Activated naive CD4-positive, alpha-beta T cell (primary cell): ENCODE data around the gene OASL.
A peak's percentile ranks its signal among the peaks of the same experiment; 100 is the strongest.
"Not testable (repeated sequence)": the region's sequence is repeated elsewhere in the genome, so short reads cannot be mapped to it uniquely, and the experiment has no call there.

Experiments used
- DNase-seq, 4 experiments: peaks; one replicate each; lab custom pipeline; 2025; lab: John Stamatoyannopoulos, UW

Gene OASL

DNA sequence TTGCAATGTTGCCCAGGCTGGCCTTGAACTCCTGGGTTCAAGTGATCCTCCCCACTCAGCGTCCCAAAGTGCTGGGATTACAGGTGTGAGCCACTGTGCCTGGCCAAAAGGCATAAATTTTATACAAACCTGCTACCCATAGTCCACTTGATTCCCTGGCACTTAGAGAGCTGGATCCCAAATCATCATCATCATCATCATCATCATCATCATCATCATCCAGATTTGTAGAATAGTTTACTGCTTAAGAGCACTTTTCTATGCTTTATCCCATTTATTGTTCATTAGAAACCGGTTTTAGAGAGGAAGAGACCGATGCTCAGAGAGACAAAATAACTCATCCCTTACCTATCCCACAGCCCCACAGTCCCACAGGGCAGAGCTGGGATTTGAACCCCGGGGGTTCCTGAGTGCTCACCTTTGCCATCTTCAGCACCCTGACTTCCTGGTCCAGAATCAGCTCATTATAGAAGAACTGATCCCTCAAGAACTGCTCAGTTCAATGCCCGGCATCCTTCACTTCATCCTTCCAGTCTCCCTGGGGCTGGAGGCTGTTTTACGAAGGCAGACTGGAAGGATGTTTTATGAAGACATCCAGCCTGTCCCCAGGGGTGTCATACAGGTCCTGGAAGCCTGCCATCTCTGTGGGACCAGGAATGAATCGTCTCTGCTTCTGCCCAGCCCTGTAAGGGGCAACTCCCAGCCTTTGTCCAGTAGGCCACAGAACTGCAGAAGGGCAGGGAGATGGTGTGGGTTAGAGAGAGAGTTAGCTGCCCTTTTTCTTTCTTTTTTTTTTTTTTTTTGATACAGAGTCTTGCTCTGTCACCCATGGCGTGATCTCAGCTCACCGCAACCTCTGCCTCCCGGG, 20.2 kb upstream of the OASL start:
- DNase-seq = no peak

- DNase-seq = no peak
Observed at GRCh38 chr12:121057794-121058193, 18.7 kb upstream of the OASL start.

DNA sequence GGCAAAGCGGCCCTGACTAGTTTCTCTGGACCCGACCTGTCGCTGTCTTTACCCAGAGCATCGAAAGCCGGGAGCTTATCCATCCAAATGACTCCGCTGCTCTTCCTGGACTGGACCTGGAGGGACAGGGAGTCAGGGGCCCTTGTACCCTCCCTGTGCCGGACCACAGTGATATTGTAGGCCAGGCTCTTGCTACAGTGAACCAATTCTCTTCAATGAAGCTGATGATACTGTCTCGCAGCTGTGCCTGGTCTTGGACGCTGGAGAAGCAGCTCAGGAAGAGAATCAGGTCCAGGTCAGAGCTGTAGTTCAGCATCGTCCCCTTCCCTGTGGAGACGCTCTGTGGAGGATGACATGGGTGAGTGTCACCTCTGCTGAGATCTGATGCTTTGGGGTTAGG, 14.7 kb upstream of the OASL start:
- DNase-seq = no peak

GRCh38 chr12:121050725-121051124, 11.7 kb upstream of the OASL start:
- DNase-seq = no peak

DNA sequence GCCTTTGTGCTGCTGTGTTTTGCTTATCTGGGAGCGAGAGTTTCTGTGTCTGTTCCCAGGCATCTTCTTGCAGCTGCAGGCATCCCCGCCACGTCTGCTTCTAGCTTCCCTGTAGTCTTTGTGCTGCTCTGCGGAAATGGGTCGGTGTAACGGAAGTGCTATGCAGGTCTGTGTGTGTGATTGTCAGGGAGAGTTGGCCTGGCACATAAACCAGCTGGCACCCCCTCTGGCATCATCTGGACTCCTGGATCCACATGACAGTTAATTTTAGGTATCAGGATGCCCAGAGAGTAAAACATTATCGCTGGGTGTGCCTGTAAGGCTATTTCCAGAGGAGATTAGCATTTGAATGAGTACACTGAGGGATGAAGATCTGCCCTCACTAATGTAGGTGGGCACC, 9.4 kb upstream of the OASL start:
- no peak for DNase-seq

GRCh38 chr12:121047400-121047799, 8.4 kb upstream of the OASL start:
- not testable (repeated sequence) for DNase-seq

GRCh38 chr12:121043067-121043466, 4.0 kb upstream of the OASL start:
- DNase-seq = no peak

DNA sequence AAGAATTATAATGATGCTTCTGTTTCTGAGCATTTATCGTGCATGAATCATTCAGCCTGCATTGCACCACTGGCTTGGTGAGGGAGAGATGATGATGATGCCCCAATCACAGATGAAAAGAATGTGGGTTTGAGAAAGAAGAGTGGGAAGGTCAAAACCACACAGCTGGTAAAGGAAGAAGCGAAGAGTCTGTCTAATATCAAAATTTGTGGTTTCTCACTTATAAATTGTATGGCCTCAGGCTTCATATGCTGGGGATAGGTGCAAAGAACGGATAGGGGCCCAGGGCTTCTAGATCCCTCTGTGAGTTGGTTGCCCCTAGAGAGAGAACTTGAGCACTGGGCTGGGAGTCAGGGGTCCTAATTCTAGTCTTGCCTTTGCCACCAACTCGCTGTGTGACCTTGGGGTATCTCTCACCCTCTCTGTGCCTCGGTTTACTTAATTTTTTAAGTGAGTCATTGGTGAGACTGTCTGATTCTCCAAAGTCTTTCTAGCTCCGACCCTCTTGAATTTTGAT, 2.2 kb downstream of the OASL start:
- no peak for DNase-seq

DNA sequence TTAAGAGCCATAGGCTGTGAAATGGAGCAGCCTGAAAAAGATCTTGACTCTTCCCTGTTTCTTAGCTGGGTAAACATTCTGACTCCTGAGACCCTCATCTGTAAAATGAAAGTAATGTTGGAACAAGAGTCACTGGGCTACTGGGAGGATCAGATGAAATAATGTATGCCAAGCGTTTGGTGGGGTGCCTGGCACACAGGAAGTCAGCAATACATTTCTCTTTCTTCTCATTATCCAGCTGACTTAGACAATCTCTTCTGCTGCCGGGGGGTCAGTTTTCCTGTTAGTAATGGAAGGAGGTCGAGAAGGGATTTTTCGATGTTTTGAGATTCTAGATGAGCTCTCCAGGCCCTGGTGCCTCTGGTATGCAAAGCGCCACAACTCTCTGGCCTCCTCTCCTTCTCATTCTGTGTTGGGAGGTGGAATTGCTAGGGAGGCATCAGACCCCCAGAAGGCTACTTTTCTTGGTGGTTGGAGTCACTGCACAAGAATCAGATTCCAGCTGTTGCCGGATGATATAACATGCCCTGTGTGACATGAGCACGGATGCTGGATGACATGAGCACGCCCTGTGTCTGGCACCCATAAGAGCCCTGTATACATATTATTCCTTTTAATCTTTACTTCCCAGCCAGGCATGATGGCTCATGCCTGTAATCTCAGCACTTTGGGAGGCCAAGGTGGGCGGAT, 4.3 kb downstream of the OASL start:
- DNase-seq = no peak

- DNase-seq = peak in 2 of 4 experiments; percentile 14 to 27
Observed at GRCh38 chr12:121033625-121034349, 5.3 kb downstream of the OASL start.

DNA sequence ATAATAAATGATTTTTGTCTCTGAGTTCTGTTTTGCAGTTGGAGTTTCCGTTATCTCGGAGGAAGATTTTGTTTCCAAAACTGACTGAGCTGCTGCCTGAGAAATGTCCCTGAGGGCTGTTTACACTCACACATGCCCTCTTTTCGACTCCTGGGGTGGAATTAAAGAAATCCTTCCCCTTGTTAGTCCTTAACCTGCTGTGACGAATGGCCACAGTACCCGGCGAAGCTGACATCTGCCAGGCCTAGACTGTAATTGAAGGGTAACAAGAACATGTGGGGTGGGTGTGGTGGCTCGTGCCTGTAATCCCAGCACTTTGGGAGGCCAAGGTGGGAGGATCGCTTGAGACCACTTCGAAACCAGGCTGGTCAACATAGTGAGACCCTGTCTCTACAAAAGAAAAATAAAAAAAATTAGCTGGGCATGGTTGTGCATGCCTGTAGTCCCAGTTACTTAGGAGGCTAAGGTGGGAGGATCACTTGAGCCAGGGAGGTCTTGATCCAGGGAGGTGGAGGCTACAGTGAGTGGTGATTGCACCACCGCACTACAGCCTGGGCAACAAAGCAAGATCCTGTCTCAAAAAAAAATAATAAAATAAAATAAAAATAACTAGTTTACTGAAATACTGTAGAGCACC, 8.4 kb downstream of the OASL start:
- DNase-seq = no peak

- DNase-seq = no peak
Observed at GRCh38 chr12:121026274-121027045, 12.6 kb downstream of the OASL start.

DNA sequence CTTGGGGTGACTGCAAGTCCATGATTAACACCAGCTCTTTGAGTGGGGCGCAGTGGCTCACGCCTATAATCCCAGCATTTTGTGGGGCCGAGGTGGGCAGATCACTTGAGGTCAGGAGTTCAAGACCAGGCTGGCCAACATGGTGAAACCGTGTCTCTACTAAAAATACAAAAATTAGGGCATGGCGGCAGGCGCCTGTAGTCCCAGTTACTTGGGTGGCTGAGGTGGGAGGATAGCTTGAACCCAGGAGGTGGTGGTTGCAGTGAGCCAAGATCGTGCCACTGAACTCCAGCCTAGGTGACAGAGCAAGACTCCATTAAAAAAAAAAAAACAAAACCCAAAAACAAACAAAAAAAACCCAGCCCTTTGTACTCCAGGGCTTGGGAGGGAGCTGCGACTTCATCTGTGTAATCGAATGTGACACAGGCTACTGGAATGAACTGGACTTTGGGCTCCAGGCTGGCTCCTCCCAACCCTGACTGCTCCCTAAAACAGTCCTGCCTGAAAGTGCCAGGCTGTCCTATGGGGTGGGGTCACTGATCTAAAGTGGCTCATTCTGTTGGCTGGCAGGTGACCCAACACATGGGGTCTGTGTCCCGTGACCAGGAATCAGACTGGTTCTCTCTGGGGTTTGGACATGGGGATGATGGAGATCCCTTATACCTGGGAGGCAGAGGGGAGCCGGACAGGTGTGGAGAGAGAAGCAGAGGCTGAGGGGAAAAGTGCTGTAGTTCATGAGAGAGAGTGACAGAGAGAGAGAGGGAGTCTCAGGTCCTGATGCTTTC, 13.4 kb downstream of the OASL start:
- no peak for DNase-seq

DNA sequence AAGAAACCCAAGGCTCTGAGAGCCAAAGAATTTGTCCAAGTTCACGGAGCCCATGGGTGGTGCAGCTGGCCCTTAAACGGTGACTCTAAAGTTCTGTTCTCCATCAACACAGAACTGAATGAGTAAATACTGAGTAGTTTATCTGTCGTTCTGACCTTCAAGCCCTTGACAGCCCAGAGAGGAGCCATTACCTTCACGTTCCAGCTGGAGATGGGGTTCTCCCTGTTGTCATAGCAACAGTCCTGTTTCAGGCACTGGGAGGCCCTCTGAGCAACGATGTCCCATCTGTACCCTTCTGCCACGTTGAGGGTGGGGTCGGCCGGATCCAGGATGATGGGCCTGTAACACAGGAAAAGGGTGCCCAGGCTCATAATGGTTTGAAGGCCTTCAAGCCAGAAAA, 15.2 kb downstream of the OASL start:
- DNase-seq = no peak

- DNase-seq = no peak
Observed at GRCh38 chr12:121022713-121023112, 16.3 kb downstream of the OASL start.

DNA sequence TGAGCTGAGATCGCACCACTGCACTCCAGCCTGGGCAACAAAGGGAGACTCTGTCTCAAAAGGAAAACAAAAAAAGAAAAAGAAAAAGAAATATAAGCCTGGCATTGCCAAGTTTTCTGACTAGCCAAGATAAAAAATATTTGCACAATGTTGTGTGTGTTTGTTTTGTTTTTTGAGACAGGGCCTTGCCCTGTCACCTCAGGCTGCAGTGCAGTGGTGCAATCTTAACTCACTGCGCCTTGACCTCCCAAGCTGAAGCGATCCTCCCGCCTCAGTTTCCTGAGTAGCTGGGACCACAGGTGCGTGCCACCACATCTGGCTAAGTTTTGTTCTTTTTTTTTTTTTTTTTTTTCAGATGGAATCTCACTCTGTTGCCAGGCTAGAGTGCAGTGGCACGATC, 17.3 kb downstream of the OASL start:
- no peak for DNase-seq

GRCh38 chr12:121018860-121019617, 20.0 kb downstream of the OASL start:
- DNase-seq = no peak

- no peak for DNase-seq
Observed at GRCh38 chr12:121017966-121018491, 21.0 kb downstream of the OASL start.
